DOHH2 (cell line): Measurements from ENCODE around the gene JUNB.

ENCODE experiments used
- CTCF ChIP-seq: fragments of 200-600 bp; sonication (generic); IDR thresholded peaks from one replicate; pipeline ENCODE4 v1.5.1; 2014; ENCODE audit warnings: antibody characterized with exemption, mild to moderate bottlenecking, low read depth, low read length; ENCODE audit not compliant: poor library complexity, severe bottlenecking
- EZH2phosphoT487 ChIP-seq: fragments of 200-600 bp; sonication (generic); IDR thresholded peaks from 2 replicates; pipeline ENCODE4 v1.6.1; 2017; ENCODE audit warnings: borderline replicate concordance, mild to moderate bottlenecking, antibody characterized with exemption, low read length, moderate library complexity, mixed read lengths

GRCh38 chr19:12767150-12767549 lies 24.1 kb upstream of the JUNB start:
- TF ChIP-seq CTCF, result no peak
- no peak for TF ChIP-seq EZH2phosphoT487
